ENCODE results near the gene C1QTNF8.
A peak's percentile ranks its signal among the peaks of the same experiment; 100 is the strongest.

Gene C1QTNF8

GRCh38 chr16:1060416-1061340, 35.4 kb downstream of the C1QTNF8 start:
- Histone ChIP-seq H3K4me3 (replicated peaks; ENCODE audit: low read depth, low read length) (no peak overlapping the region), H3K27me3 (replicated peaks; ENCODE audit: control insufficient read depth, insufficient read depth, low read length) (no peaks in the 10 kb centered on the region), H3K36me3 (ENCODE audit: control insufficient read depth, insufficient read depth, low read length) (no peaks in the 10 kb centered on the region)
- no peak for DNase-seq (ENCODE audit: extremely low read depth, insufficient read length)
- no peak for TF ChIP-seq CTCF (IDR thresholded peaks at IDR 0.05; ENCODE audit: insufficient read depth, low read length, poor library complexity, severe bottlenecking)

GRCh38 chr16:1059310-1059709, 36.7 kb downstream of the C1QTNF8 start:
- H3K36me3 ChIP-seq (ENCODE audit: control insufficient read depth, insufficient read depth, low read length), result no peaks in the 10 kb centered on the region
- no peaks in the 10 kb centered on the region for H3K27me3 ChIP-seq (replicated peaks; ENCODE audit: control insufficient read depth, insufficient read depth, low read length)
- TF ChIP-seq CTCF (IDR thresholded peaks at IDR 0.05; ENCODE audit: insufficient read depth, low read length, poor library complexity, severe bottlenecking), result no peak
- DNase-seq (ENCODE audit: extremely low read depth, insufficient read length), result no peak
- H3K4me3 ChIP-seq (replicated peaks; ENCODE audit: low read depth, low read length), result no peak overlapping the region

GRCh38 chr16:1058216-1058615, 37.8 kb downstream of the C1QTNF8 start:
- no peak for DNase-seq (ENCODE audit: extremely low read depth, insufficient read length)
- no peak for TF ChIP-seq CTCF (IDR thresholded peaks at IDR 0.05; ENCODE audit: insufficient read depth, low read length, poor library complexity, severe bottlenecking)
- Histone ChIP-seq H3K27me3 (replicated peaks; ENCODE audit: control insufficient read depth, insufficient read depth, low read length) (no peaks in the 10 kb centered on the region), H3K4me3 (replicated peaks; ENCODE audit: low read depth, low read length) (no peak overlapping the region), H3K36me3 (ENCODE audit: control insufficient read depth, insufficient read depth, low read length) (no peaks in the 10 kb centered on the region)

GRCh38 chr16:1057252-1057932, 38.7 kb downstream of the C1QTNF8 start:
- Histone ChIP-seq H3K4me3 (replicated peaks; ENCODE audit: low read depth, low read length) (no peak overlapping the region), H3K27me3 (replicated peaks; ENCODE audit: control insufficient read depth, insufficient read depth, low read length) (no peaks in the 10 kb centered on the region), H3K36me3 (ENCODE audit: control insufficient read depth, insufficient read depth, low read length) (no peaks in the 10 kb centered on the region)
- DNase-seq (ENCODE audit: extremely low read depth, insufficient read length), result peak; percentile 36
- peak; percentile 53 for TF ChIP-seq CTCF (IDR thresholded peaks at IDR 0.05; ENCODE audit: insufficient read depth, low read length, poor library complexity, severe bottlenecking)

- Histone ChIP-seq H3K4me3 (replicated peaks; ENCODE audit: low read depth, low read length) (no peak overlapping the region), H3K36me3 (ENCODE audit: control insufficient read depth, insufficient read depth, low read length) (no peaks in the 10 kb centered on the region), H3K27me3 (replicated peaks; ENCODE audit: control insufficient read depth, insufficient read depth, low read length) (no peaks in the 10 kb centered on the region)
- TF ChIP-seq CTCF (IDR thresholded peaks at IDR 0.05; ENCODE audit: insufficient read depth, low read length, poor library complexity, severe bottlenecking), result no peak
- no peak for DNase-seq (ENCODE audit: extremely low read depth, insufficient read length)
These were observed 39.8 kb downstream of the C1QTNF8 start for GRCh38 chr16:1056196-1056595.

All from GM06990 (cell line).